ENCODE results near the gene EEF1A2.

Gene EEF1A2

GRCh38 chr20:63500151-63500901 is 1.4 kb upstream of the EEF1A2 start:
- no peak for DNase-seq (ENCODE audit: low spot score)

- DNase-seq (ENCODE audit: low spot score) = no peak
Measured at GRCh38 chr20:63499338-63499969, 571 bp upstream of the EEF1A2 start.

GRCh38 chr20:63497946-63498935 is 642 bp downstream of the EEF1A2 start:
- DNase-seq (ENCODE audit: low spot score) = no peak

GRCh38 chr20:63497138-63497945 is 1.5 kb downstream of the EEF1A2 start:
- DNase-seq (ENCODE audit: low spot score) = no peak

GRCh38 chr20:63496596-63497120 is 2.2 kb downstream of the EEF1A2 start:
- no peak for DNase-seq (ENCODE audit: low spot score)

- DNase-seq (ENCODE audit: low spot score) = peak; percentile 73
Measured at GRCh38 chr20:63495741-63496595, 2.9 kb downstream of the EEF1A2 start.

GRCh38 chr20:63495167-63495720 is 3.6 kb downstream of the EEF1A2 start:
- DNase-seq (ENCODE audit: low spot score) = no peak

- no peak for DNase-seq (ENCODE audit: low spot score)
Measured at GRCh38 chr20:63494420-63495166, 4.3 kb downstream of the EEF1A2 start.

- DNase-seq (ENCODE audit: low spot score) = no peak
Measured at GRCh38 chr20:63494084-63494419, 4.8 kb downstream of the EEF1A2 start.

DNA sequence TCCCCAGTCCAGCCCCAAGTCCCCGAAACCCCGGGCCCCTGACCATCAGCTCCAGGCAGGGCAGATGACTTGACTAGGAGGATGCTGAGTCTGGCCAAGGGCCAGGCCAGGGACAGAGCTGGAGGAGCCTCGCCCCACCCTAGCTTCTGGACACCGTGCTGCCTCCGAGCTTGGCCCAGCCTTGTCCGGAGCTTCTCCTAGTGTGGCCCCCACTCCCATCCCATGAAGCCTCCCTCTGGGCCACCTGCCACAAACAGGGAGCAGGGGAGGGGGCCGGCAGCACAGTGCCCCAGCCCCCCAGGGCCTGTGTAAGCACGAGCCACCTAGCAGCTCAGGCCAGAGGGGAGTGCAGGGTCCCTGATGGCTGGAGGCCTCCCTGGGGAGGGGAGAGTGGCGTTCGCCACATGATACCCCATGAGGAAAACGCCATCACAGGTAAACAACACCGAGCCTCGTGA is 5.3 kb downstream of the EEF1A2 start:
- DNase-seq (ENCODE audit: low spot score) = no peak

- no peak for DNase-seq (ENCODE audit: low spot score)
Measured at GRCh38 chr20:63492982-63493381, 5.9 kb downstream of the EEF1A2 start.

- no peak for DNase-seq (ENCODE audit: low spot score)
Measured at GRCh38 chr20:63492518-63492917, 6.4 kb downstream of the EEF1A2 start.

GRCh38 chr20:63491635-63492230 is 7.2 kb downstream of the EEF1A2 start:
- no peak for DNase-seq (ENCODE audit: low spot score)

DNA sequence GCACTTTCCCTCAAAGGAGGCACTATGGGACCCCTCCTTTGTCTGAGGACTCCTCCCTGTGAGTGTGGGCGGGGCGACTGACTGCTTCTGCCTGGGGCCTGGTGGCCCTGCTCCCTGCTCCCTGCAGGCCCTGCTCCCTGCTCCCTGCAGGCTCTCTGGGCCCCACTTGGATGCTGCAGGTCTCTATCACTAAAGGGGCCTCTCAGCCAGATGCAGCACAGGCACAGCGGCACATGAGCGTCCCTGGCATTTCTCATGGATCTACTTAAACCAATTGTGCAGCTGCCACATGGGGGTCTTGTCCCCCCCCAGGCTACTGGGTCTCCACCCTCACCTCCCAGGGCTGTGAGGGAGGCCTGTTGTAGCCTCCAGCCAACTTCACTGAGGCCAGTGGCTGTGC is 7.8 kb downstream of the EEF1A2 start:
- DNase-seq (ENCODE audit: low spot score) = no peak

DNA sequence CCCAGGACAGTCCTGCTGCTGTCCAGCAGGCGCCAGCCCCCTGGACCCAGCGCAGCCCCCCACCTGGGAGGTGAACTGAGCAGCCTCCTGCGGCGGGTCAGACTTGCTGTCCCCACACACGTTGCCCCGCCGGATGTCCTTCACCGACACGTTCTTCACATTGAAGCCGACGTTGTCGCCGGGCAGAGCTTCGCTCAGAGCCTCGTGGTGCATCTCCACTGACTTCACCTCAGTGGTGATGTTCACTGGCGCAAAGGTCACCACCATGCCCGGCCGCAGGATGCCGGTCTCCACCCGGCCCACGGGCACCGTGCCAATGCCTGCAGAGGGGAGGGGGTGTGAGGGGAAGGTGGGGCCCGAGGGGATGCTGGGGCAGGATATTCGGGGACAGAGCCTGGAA is 8.5 kb downstream of the EEF1A2 start:
- DNase-seq (ENCODE audit: low spot score) = no peak

DNA sequence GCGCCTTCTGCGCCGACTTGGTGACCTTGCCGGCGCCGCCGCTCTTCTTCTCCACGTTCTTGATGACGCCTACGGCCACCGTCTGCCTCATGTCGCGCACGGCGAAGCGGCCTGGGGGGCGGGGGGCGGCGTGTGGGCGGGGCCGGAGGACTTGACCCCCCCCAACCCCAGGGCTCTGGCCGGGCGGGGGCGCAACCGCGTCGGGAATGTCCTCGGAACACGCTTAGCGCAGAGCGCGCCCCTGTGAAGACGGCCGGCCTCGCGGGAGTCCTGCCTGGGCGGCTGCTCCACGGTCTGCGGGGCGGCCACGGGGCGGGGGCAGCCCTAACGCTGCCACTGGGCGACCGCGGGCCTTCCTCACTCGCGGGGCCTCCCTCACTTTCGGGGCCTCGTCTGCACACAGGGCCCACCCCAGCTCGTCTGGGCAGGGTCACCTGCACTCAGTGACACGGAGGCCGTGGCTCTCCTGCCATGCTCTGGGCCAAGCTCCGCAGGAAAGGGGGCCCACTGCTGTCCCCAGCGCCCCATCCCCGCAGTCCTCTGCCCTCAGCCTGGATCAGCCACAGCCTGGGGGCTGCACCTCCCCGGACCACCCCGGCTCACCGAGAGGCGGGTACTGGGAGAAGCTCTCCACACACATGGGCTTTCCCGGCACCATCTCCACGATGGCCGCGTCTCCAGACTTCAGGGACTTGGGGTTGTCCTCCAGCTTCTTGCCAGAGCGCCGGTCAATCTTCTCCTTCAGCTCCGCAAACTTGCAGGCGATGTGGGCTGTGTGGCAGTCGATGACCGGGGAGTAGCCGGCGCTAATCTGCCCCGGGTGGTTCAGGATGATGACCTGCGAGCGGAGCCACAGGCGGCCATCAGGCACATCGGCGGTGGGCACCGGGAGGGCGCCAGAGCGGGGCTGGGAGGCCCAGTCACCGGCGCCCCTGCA is 10.3 kb downstream of the EEF1A2 start:
- DNase-seq (ENCODE audit: low spot score) = no peak

GRCh38 chr20:63487781-63488241 is 11.1 kb downstream of the EEF1A2 start:
- DNase-seq (ENCODE audit: low spot score) = no peak

Measured in CD4-positive, alpha-beta T cell treated with Interleukin-15 for 4 hours (primary cell).